Measurements from ENCODE around the gene HEATR5A.
"Not testable (repeated sequence)": the region's sequence is repeated elsewhere in the genome, so short reads cannot be mapped to it uniquely, and the experiment has no call there.

HEATR5A gene

DNA sequence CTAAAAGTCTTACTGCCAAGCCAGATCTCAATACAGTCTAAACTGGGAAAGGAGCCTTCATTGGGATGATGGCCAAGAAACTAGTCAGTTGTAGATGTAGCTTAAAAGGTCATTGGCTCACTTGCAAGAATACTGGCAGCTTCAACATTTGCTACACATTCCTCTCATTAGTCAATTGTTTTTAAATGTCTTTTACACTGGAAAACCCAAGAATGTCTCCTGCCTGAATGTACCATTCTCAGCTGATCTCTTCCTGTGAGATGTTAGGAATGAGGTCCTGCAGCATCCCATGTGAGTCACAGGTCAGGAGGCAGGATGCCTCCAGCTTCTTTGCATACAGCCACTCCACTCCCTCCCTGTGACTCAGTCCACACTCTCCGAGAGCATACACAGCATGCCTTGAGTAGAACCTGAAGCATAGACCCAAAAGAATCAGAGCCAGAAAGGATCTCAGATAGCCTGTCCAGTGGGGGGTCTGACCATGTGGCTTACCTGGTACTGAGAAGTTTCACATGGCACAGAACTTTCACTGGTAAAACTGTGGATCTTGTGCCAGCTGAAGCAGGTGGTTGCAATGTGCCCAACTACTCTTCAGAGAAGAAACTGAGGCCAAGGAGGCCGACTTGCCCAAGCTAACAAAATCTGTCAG is 156.7 kb downstream of the HEATR5A start:
- TF ChIP-seq, protein P1, sequence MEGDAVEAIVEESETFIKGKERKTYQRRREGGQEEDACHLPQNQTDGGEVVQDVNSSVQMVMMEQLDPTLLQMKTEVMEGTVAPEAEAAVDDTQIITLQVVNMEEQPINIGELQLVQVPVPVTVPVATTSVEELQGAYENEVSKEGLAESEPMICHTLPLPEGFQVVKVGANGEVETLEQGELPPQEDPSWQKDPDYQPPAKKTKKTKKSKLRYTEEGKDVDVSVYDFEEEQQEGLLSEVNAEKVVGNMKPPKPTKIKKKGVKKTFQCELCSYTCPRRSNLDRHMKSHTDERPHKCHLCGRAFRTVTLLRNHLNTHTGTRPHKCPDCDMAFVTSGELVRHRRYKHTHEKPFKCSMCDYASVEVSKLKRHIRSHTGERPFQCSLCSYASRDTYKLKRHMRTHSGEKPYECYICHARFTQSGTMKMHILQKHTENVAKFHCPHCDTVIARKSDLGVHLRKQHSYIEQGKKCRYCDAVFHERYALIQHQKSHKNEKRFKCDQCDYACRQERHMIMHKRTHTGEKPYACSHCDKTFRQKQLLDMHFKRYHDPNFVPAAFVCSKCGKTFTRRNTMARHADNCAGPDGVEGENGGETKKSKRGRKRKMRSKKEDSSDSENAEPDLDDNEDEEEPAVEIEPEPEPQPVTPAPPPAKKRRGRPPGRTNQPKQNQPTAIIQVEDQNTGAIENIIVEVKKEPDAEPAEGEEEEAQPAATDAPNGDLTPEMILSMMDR (IDR thresholded peaks at IDR 0.05; ENCODE audit: extremely low read depth, missing control alignments), result no peak
- no peak for DNase-seq (ENCODE audit: low spot score)

DNA sequence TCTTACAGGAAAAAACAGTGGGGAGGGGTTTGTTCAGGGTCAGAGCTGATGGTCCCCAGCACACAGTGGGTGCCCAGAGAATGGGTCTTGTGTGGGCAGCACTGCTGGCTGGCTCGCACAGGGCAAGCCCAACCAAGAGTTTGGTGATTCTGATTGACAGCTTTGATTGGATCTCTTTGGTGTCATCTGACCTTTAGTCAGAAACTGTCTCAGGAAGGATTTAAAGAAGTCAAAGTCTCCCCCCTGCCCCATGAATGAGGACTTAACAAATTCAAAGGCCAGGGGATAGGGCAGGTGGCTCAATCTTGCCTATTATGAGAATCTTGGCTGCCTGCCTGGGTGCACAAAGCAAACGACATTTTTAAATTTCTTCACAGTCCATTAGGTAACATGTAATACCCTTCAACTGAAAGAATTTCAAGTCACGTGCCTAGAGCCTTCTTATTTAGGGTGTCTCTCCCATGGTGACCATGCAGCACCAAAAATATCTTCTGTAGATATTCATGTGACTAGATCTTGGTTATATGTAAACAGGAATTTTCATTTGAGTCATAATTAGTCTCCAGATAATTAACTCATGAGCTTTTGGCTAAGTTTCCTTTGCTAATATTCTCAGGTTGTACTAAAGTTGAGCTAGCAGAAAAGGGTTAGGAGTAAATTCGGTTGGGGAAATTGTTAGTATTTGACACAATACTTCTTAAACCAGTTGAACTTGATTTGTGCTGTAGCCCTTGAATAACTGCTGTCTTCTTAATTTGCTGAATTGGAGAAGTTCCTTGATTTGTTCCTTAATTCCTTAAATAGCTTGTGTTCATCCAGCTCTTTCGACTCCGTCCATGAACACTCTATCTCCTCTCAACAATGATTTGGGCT is 158.3 kb downstream of the HEATR5A start:
- TF ChIP-seq, protein P1 (IDR thresholded peaks at IDR 0.05; ENCODE audit: extremely low read depth, missing control alignments), result no peak
- DNase-seq (ENCODE audit: low spot score), result no peak

DNA sequence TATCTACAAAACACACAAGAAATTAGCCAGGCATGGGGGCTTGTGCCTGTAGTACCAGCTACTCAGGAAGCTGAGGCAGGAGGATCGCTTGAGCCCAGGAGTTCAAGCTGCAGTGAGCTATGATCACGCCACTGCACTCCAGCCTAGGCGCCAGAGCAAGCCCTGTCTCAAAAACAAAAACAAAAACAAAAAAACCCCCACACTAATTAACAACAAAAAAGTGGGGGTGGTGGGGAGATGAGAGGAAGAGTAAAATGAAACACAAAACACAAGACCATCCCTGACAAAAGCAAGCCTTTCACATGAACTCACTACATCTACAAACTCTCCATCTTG is 158.9 kb downstream of the HEATR5A start:
- no peak for DNase-seq (ENCODE audit: low spot score)
- TF ChIP-seq, protein P1 (IDR thresholded peaks at IDR 0.05; ENCODE audit: extremely low read depth, missing control alignments), result no peak

- not testable (repeated sequence) for DNase-seq (ENCODE audit: low spot score)
These were observed 161.3 kb downstream of the HEATR5A start for GRCh38 chr14:31259040-31259435.

DNA sequence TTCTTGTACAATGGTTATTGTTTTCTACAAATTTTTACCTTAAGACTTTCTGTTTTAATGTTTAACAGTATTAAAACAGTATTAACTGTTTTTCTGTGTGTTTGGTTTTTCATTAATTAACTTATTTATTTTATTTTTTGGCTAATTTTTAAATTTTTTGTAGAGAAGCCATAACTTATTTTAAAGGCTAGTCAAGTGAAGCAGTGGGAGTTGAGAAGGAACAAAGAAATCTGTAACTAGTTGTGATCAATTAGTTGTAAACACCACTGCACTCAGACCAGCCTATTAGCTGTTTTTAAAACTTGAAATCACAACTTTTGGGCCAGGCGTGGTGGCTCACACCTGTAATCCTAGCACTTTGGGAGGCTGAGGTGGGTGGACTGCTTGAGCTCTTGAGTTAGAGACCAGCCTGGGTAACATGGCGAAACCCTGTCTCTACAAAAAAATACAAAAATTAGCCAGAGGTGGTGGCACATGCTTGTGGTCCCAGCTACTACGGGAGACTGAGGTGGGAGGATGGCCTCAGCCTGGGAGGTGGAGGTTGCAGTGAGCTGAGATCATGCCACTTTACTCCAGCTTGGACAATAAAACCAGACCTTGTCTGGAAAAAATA is 161.8 kb downstream of the HEATR5A start:
- TF ChIP-seq, protein P1 (IDR thresholded peaks at IDR 0.05; ENCODE audit: extremely low read depth, missing control alignments), result no peak
- DNase-seq (ENCODE audit: low spot score), result no peak

- DNase-seq (ENCODE audit: low spot score), result not testable (repeated sequence)
These were observed 162.6 kb downstream of the HEATR5A start for GRCh38 chr14:31257554-31258426.

GRCh38 chr14:31257244-31257553 is 163.2 kb downstream of the HEATR5A start:
- no peak for DNase-seq (ENCODE audit: low spot score)
- TF ChIP-seq, protein P1 (IDR thresholded peaks at IDR 0.05; ENCODE audit: extremely low read depth, missing control alignments), result no peak
